Breast epithelium (tissue), 4 donors: ENCODE results near the gene ECPAS. TPM values are rescaled to one million over a fixed set of nuclear protein-coding genes. Genes with fewer than 3 reads are reported as not detected.

Experiments
- DNase-seq, 2 donors: peaks; one replicate each; pipeline ENCODE4 v3.0.0-alpha.2; 2019; ENCODE audit warnings: low spot score in 2 of 2
- H3K27ac ChIP-seq, 2 donors: fragments of 200-600 bp; sonication (generic) in 1 of 2; one replicate each; pipeline ENCODE4 v1.5.1; 2016 to 2019; ENCODE audit warnings: mild to moderate bottlenecking in 1 of 2
- H3K27me3 ChIP-seq, 2 donors: fragments of 200-600 bp; sonication (generic) in 1 of 2; one replicate each; pipeline versions ENCODE4 v1.5.1 to v1.6.0; 2017 to 2019; ENCODE audit warnings: control low read depth in 1 of 2, mild to moderate bottlenecking in 1 of 2
- H3K36me3 ChIP-seq: fragments of 200-600 bp; one replicate; pipeline ENCODE4 v1.5.1; 2019
- H3K4me1 ChIP-seq, 2 donors: fragments of 200-600 bp; sonication (generic); one replicate each; pipeline ENCODE4 v1.5.1; 2016 to 2019; ENCODE audit warnings: control low read depth in 1 of 2
- H3K4me3 ChIP-seq, 3 donors: fragments of 200-600 bp; sonication (generic); 1 replicate in 2 of 3; 2 replicates in 1 of 3; pipeline ENCODE4 v1.5.1; 2016 to 2019; ENCODE audit warnings: mild to moderate bottlenecking in 3 of 3, moderate library complexity in 2 of 3
- H3K9me3 ChIP-seq, 2 donors: fragments of 200-600 bp; sonication (generic) in 1 of 2; one replicate each; pipeline ENCODE4 v1.5.1; 2016 to 2019; ENCODE audit warnings: control low read depth in 1 of 2
- CTCF ChIP-seq, 3 donors: fragments of 450-650 bp; IDR thresholded peaks; one replicate each; pipeline ENCODE4 v1.5.1; 2016 to 2017; ENCODE audit warnings: antibody characterized with exemption in 3 of 3, mild to moderate bottlenecking in 3 of 3, moderate library complexity in 3 of 3
- POLR2A ChIP-seq: fragments of 450-650 bp; IDR thresholded peaks from one replicate; pipeline ENCODE4 v1.6.1; 2016; ENCODE audit warnings: antibody characterized with exemption, mild to moderate bottlenecking, moderate library complexity
- POLR2AphosphoS5 ChIP-seq, 3 donors: sonication (generic); formaldehyde crosslinking; IDR thresholded peaks; one replicate each; pipeline ENCODE4 v1.6.1; 2017; ENCODE audit warnings: antibody characterized with exemption in 3 of 3
- intact Hi-C: fragments of 100-400 bp; cut with DNase I; formaldehyde crosslinking; loops from one replicate; pipeline ENCODE4 v1.15.1; 2023; ENCODE audit warnings: low total_unique reads
- total RNA-seq, 3 donors: library from RNA; depleted of rRNA; stranded (reverse); fragments of >200 nt; gene quantifications; one replicate each; pipeline ENCODE4 v1.1.0, GENCODE V29; 2016

Gene ECPAS
- total RNA-seq, 3 donors from 2014 or later, result 91.6 to 159 (median 94.1) TPM

GRCh38 chr9:111431684-111432083 is 52.5 kb downstream of the ECPAS start:
- peaks cover 2% of the 10 kb centered on the region for H3K36me3 ChIP-seq
- intact Hi-C loops, result no loop called here
- H3K4me3 ChIP-seq, result no peak overlapping the region
- no peaks in the 10 kb centered on the region for H3K9me3 ChIP-seq
- H3K4me1 ChIP-seq, result no peaks in the 10 kb centered on the region
- DNase-seq, result no peak
- TF ChIP-seq POLR2AphosphoS5 (IDR thresholded peaks at IDR 0.05), result no peak
- no peak for TF ChIP-seq POLR2A
- TF ChIP-seq CTCF (IDR thresholded peaks at IDR 0.05), result no peak
- no peak overlapping the region for H3K27ac ChIP-seq
- H3K27me3 ChIP-seq, result no peaks in the 10 kb centered on the region

GRCh38 chr9:111429175-111429574 is 55.0 kb downstream of the ECPAS start:
- Histone ChIP-seq H3K4me1 (no peaks in the 10 kb centered on the region), H3K27ac (no peak overlapping the region), H3K36me3 (no peaks in the 10 kb centered on the region), H3K9me3 (no peaks in the 10 kb centered on the region), H3K4me3 (no peak overlapping the region), H3K27me3 (no peaks in the 10 kb centered on the region)
- TF ChIP-seq POLR2A, result no peak
- TF ChIP-seq POLR2AphosphoS5 (IDR thresholded peaks at IDR 0.05), result no peak
- TF ChIP-seq CTCF (IDR thresholded peaks at IDR 0.05), result no peak
- no peak for DNase-seq
- intact Hi-C loops, result no loop called here

- H3K27ac ChIP-seq, result no peak overlapping the region
- no peaks in the 10 kb centered on the region for H3K36me3 ChIP-seq
- H3K9me3 ChIP-seq, result no peaks in the 10 kb centered on the region
- H3K4me3 ChIP-seq, result no peak overlapping the region
- no peaks in the 10 kb centered on the region for H3K27me3 ChIP-seq
- no peak for DNase-seq
- no peaks in the 10 kb centered on the region for H3K4me1 ChIP-seq
- intact Hi-C loops, result no loop called here
- no peak for TF ChIP-seq POLR2A
- TF ChIP-seq POLR2AphosphoS5 (IDR thresholded peaks at IDR 0.05), result no peak
- TF ChIP-seq CTCF (IDR thresholded peaks at IDR 0.05), result no peak
Measured at GRCh38 chr9:111427186-111427585, 57.0 kb downstream of the ECPAS start.

DNA sequence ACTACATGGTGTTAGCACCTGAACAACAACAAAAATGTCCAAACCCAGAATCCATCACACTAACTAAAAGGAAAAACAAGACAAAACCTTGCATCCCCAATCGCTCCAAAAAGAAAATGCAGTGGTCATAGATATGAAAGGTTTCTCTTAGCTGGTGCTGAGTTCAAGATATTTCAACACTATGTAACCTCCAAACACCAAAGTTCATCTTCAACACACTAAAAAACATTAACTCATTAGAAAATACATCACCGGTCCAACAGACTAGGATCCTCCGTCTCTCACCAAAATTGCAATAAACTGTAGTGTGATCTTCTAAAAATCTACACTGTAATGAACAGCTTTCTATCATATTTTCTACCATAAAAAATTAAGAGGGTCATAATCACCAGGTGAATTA is 60.8 kb downstream of the ECPAS start:
- intact Hi-C loops, result no loop called here
- Histone ChIP-seq H3K4me1 (no peaks in the 10 kb centered on the region), H3K27me3 (no peaks in the 10 kb centered on the region), H3K9me3 (no peaks in the 10 kb centered on the region), H3K4me3 (no peak overlapping the region), H3K36me3 (no peaks in the 10 kb centered on the region), H3K27ac (no peak overlapping the region)
- TF ChIP-seq POLR2A (no peak), POLR2AphosphoS5 (IDR thresholded peaks at IDR 0.05) (no peak), CTCF (IDR thresholded peaks at IDR 0.05) (no peak)
- DNase-seq, result no peak

DNA sequence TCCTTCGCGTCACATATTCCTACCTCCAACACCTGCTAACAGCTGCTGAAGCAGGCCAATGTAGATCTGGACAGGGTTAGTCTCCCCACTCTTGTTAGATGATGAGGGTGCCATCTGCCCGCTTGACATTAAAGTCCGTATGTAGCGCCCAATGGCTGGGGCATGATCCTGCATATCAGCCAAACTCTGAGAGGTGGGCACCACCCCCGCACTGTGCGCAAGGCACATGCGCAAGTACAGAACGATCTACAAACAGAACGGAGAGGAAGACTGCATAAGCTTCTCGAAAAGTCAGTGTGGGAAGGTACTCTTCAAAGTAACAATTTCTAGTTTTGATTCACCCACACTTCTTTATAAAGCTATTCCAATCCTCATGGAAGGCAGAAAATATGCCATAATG is 69.8 kb downstream of the ECPAS start:
- no peak for DNase-seq
- peaks cover 6% of the 10 kb centered on the region for H3K36me3 ChIP-seq
- no peaks in the 10 kb centered on the region for H3K4me1 ChIP-seq
- no peak overlapping the region for H3K4me3 ChIP-seq
- H3K27me3 ChIP-seq, result no peaks in the 10 kb centered on the region
- H3K9me3 ChIP-seq, result no peaks in the 10 kb centered on the region
- intact Hi-C loops, result no loop called here
- TF ChIP-seq POLR2A (no peak), CTCF (IDR thresholded peaks at IDR 0.05) (no peak), POLR2AphosphoS5 (IDR thresholded peaks at IDR 0.05) (no peak)
- no peak overlapping the region for H3K27ac ChIP-seq
